SU-DHL-6 (cell line): ENCODE results near the gene MON2.

Source experiments
- H2AFZ ChIP-seq: fragments of 200-600 bp; sonication (generic); 2 replicates; pipeline ENCODE4 v1.6.1; 2014; ENCODE audit warnings: low read depth, mild to moderate bottlenecking, moderate library complexity, mixed read lengths, antibody characterized with exemption, low read length; ENCODE audit not compliant: severe bottlenecking
- H3F3A ChIP-seq: fragments of 200-600 bp; shearing (Covaris generic); 2 replicates; pipeline ENCODE4 v1.6.0; 2016; ENCODE audit warnings: antibody characterized with exemption, mild to moderate bottlenecking; ENCODE audit not compliant: insufficient read depth
- H3K27ac ChIP-seq: fragments of 200-600 bp; sonication (generic); 2 replicates; pipeline ENCODE4 v1.5.1; 2016; ENCODE audit warnings: low read depth, mild to moderate bottlenecking, low read length, moderate library complexity, mixed read lengths
- H3K27me3 ChIP-seq: fragments of 200-600 bp; sonication (generic), shearing (Covaris generic); 2 replicates; pipeline ENCODE4 v1.6.0; 2014; ENCODE audit warnings: mild to moderate bottlenecking, low read length
- H3K36me3 ChIP-seq: fragments of 200-600 bp; sonication (generic); 2 replicates; pipeline ENCODE4 v1.6.1; 2014; ENCODE audit warnings: mild to moderate bottlenecking, low read length, mixed read lengths
- H3K4me2 ChIP-seq: fragments of 300-600, 200-600 bp; shearing (Covaris generic), sonication (generic); 2 replicates; pipeline ENCODE4 v1.6.0; 2014; ENCODE audit warnings: low read length, low read depth, mild to moderate bottlenecking; ENCODE audit not compliant: poor library complexity, severe bottlenecking
- H3K4me3 ChIP-seq: fragments of 200-600 bp; sonication (generic); 2 replicates; pipeline ENCODE4 v1.5.1; 2014; ENCODE audit warnings: antibody characterized with exemption, low read length, mild to moderate bottlenecking, mixed read lengths; ENCODE audit not compliant: insufficient read depth, poor library complexity, severe bottlenecking
- H3K79me2 ChIP-seq: fragments of 200-600 bp; sonication (generic); 2 replicates; pipeline ENCODE4 v1.6.1; 2014; ENCODE audit warnings: mild to moderate bottlenecking, low read length, moderate library complexity; ENCODE audit not compliant: insufficient read depth
- H3K9ac ChIP-seq: fragments of 200-600 bp; sonication (generic); 2 replicates; pipeline ENCODE4 v1.7.0; 2014; ENCODE audit warnings: mild to moderate bottlenecking, low read length
- H3K9me2 ChIP-seq: fragments of 200-600 bp; sonication (generic); replicated peaks from 2 replicates; pipeline ENCODE4 v1.6.1; 2014; ENCODE audit warnings: low read length; ENCODE audit not compliant: insufficient read depth
- H3K9me3 ChIP-seq: fragments of 200-600 bp; sonication (generic); 2 replicates; pipeline ENCODE4 v1.6.1; 2014; ENCODE audit warnings: low read length, mixed read lengths; ENCODE audit not compliant: insufficient read depth
- H4K20me1 ChIP-seq: fragments of 200-600 bp; sonication (generic); 2 replicates; pipeline ENCODE4 v1.6.1; 2014; ENCODE audit warnings: low read depth, mild to moderate bottlenecking, antibody characterized with exemption, low read length, moderate library complexity, mixed read lengths
- CTCF ChIP-seq: fragments of 200-600 bp; sonication (generic); IDR thresholded peaks from one replicate; pipeline ENCODE4 v1.5.1; 2017; ENCODE audit warnings: antibody characterized with exemption, mild to moderate bottlenecking, low read length, moderate library complexity; ENCODE audit not compliant: insufficient read depth, poor library complexity, severe bottlenecking
- EZH2phosphoT487 ChIP-seq: fragments of 200-600 bp; sonication (generic), shearing (Covaris generic); conservative IDR thresholded peaks from 2 replicates; pipeline ENCODE4 v1.6.1; 2018; ENCODE audit warnings: mild to moderate bottlenecking, antibody characterized with exemption, low read length, moderate library complexity, mixed read lengths

The MON2 gene

GRCh38 chr12:62647586-62647985 lies 181.0 kb downstream of the MON2 start:
- H3K27me3 ChIP-seq: no peaks in the 10 kb centered on the region
- no peaks in the 10 kb centered on the region for H3K36me3 ChIP-seq
- no peak overlapping the region for H3K9ac ChIP-seq
- no peaks in the 10 kb centered on the region for H3K79me2 ChIP-seq
- TF ChIP-seq CTCF (no peak), EZH2phosphoT487 (no peak)
- H3F3A ChIP-seq: no peaks in the 10 kb centered on the region
- H4K20me1 ChIP-seq: no peaks in the 10 kb centered on the region
- H3K27ac ChIP-seq: no peak overlapping the region
- no peak overlapping the region for H3K4me3 ChIP-seq
- H3K9me3 ChIP-seq: no peaks in the 10 kb centered on the region
- H2AFZ ChIP-seq: no peak overlapping the region
- no peaks in the 10 kb centered on the region for H3K9me2 ChIP-seq
- H3K4me2 ChIP-seq: no peak overlapping the region

GRCh38 chr12:62649412-62650138 lies 182.9 kb downstream of the MON2 start:
- H3K4me2 ChIP-seq: no peak overlapping the region
- H3K9me2 ChIP-seq: no peaks in the 10 kb centered on the region
- H3K27ac ChIP-seq: no peak overlapping the region
- no peaks in the 10 kb centered on the region for H3K79me2 ChIP-seq
- no peak overlapping the region for H2AFZ ChIP-seq
- H3K9ac ChIP-seq: no peak overlapping the region
- H4K20me1 ChIP-seq: no peaks in the 10 kb centered on the region
- H3K27me3 ChIP-seq: no peaks in the 10 kb centered on the region
- no peaks in the 10 kb centered on the region for H3K9me3 ChIP-seq
- no peaks in the 10 kb centered on the region for H3F3A ChIP-seq
- H3K36me3 ChIP-seq: no peaks in the 10 kb centered on the region
- TF ChIP-seq CTCF (no peak), EZH2phosphoT487 (no peak)
- H3K4me3 ChIP-seq: no peak overlapping the region
